OCI-LY7 (cell line): ENCODE data around the gene ABCC4. TPM values are rescaled to one million over a fixed set of nuclear protein-coding genes. Genes with fewer than 3 reads are reported as not detected.
"Not testable (repeated sequence)": the region's sequence is repeated elsewhere in the genome, so short reads cannot be mapped to it uniquely, and the experiment has no call there.

Source experiments
- BruUV-seq: library from RNA; stranded (reverse); fragments of 400-500 nt; replicated peaks from 2 replicates; lab custom pipeline; 2021; lab: Mats Ljungman, UMichigan
- CTCF ChIA-PET: fragments of 300-600 bp; sonication (Branson Sonifier 250); formaldehyde crosslinking; loops from one replicate; lab custom pipeline; 2022; ENCODE audit warnings: antibody characterized with exemption; ENCODE audit not compliant: unreplicated experiment; lab: Charles Lee
- POLR2A ChIA-PET: fragments of 300-600 bp; sonication (Branson Sonifier 250); formaldehyde crosslinking; loops from one replicate; lab custom pipeline; 2022; ENCODE audit warnings: antibody characterized with exemption; lab: Charles Lee
- DNase-seq: peaks from one replicate; pipeline ENCODE4 v3.0.0-alpha.2; 2015; ENCODE audit warnings: low spot score
- H2AFZ ChIP-seq: fragments of 200-600 bp; sonication (generic), shearing (Covaris generic); 2 replicates; pipeline ENCODE4 v1.6.1; 2014; ENCODE audit warnings: mild to moderate bottlenecking, antibody characterized with exemption, low read length, moderate library complexity
- H3K27ac ChIP-seq: fragments of 200-600 bp; sonication (generic); 2 replicates; pipeline ENCODE4 v1.5.1; 2014; ENCODE audit warnings: mixed run types, low read depth, mild to moderate bottlenecking, moderate library complexity, low read length, inconsistent platforms; ENCODE audit not compliant: poor library complexity, severe bottlenecking
- H3K36me3 ChIP-seq: fragments of 200-600 bp; sonication (generic); 2 replicates; pipeline ENCODE4 v1.6.1; 2014; ENCODE audit warnings: mild to moderate bottlenecking, antibody characterized with exemption, low read length, moderate library complexity, mixed read lengths; ENCODE audit not compliant: insufficient read depth
- H3K4me1 ChIP-seq: fragments of 200-600 bp; sonication (generic); 2 replicates; pipeline ENCODE4 v1.5.1; 2014; ENCODE audit warnings: mild to moderate bottlenecking, low read length; ENCODE audit not compliant: insufficient read depth, poor library complexity, severe bottlenecking
- H3K4me2 ChIP-seq: fragments of 200-600 bp; sonication (generic); 2 replicates; pipeline ENCODE4 v1.6.1; 2014; ENCODE audit warnings: mild to moderate bottlenecking, low read length
- H3K4me3 ChIP-seq: fragments of 200-600 bp; sonication (generic); 2 replicates; pipeline ENCODE4 v1.5.1; 2014; ENCODE audit warnings: mild to moderate bottlenecking, low read depth, low read length; ENCODE audit not compliant: poor library complexity, severe bottlenecking
- H3K79me2 ChIP-seq: fragments of 200-600 bp; sonication (generic); 2 replicates; pipeline ENCODE4 v1.6.1; 2016; ENCODE audit warnings: low read depth, mild to moderate bottlenecking, low read length, moderate library complexity, mixed read lengths; ENCODE audit not compliant: insufficient read depth
- H3K9me2 ChIP-seq: fragments of 200-600 bp; sonication (generic); 2 replicates; pipeline ENCODE4 v1.6.1; 2016; ENCODE audit warnings: mild to moderate bottlenecking, low read length, mixed read lengths; ENCODE audit not compliant: insufficient read depth
- H3K9me3 ChIP-seq: fragments of 200-600 bp; sonication (generic); 2 replicates; pipeline ENCODE4 v1.6.1; 2014; ENCODE audit warnings: mild to moderate bottlenecking, mixed run types, low read length, mixed read lengths
- H4K20me1 ChIP-seq: fragments of 200-600 bp; sonication (generic); 2 replicates; pipeline ENCODE4 v1.6.1; 2014; ENCODE audit warnings: mild to moderate bottlenecking, antibody characterized with exemption, low read length, moderate library complexity, mixed read lengths; ENCODE audit not compliant: insufficient read depth
- CTCF ChIP-seq: fragments of 200-600 bp; sonication (generic); conservative IDR thresholded peaks from 2 replicates; pipeline ENCODE4 v1.5.1; 2014; ENCODE audit warnings: mild to moderate bottlenecking, antibody characterized with exemption, low read length, moderate library complexity, mixed read lengths
- EZH2phosphoT487 ChIP-seq: fragments of 200-600 bp; sonication (generic); IDR thresholded peaks from 2 replicates; pipeline ENCODE4 v1.6.1; 2018; ENCODE audit warnings: low read depth, borderline replicate concordance, mild to moderate bottlenecking, mixed run types, antibody characterized with exemption, low read length, moderate library complexity, mixed read lengths
- intact Hi-C: fragments of 100-400 bp; cut with micrococcal nuclease; formaldehyde crosslinking; loops from one replicate; pipeline ENCODE4 v1.10.0; 2022; ENCODE audit not compliant: unreplicated experiment
- total RNA-seq, 2 experiments: library from RNA; depleted of rRNA in 1 of 2; stranded (reverse); fragments of >200 nt in 1 of 2; shearing (Covaris generic) in 1 of 2; gene quantifications; 2 replicates each; pipeline ENCODE4 v1.2.3, GENCODE V29; 2014 to 2022

Gene ABCC4
- total RNA-seq, 2 experiments from 2014 or later: 7.3 to 7.8 TPM

DNA sequence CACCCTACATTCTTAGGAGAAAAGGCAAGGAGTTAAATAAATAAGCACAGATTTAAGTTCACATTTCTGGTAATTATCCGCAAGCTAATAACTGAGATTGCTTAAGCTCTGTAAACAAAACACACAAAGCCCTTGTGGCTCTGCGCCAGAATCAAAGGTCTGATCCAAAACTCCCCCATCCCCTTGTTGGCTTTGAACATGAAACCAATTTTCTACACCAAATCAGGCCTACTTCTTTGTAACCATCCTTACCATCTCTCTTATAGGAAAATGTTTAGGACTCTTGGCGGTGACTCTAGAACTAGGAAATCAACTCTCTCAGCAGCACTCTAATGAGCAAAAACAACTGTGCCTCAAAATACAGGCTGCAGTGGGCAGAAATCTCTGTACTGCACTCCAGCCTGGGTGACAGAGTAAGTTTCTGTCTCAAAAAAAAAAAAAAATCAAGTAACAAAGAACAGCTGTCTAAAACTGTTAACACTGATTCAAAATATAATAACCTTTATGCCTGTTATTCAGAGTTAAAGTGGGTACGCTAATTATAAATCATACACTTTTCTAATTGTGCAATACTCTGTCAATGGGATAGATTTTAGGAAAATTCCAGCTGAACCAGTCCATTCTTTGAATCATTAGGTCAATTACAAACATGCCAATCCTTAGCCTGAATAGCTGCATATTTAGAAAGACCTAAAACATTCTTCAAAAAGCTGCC, 25.8 kb downstream of the ABCC4 start:
- no TSS peak for BruUV-seq
- H3K9me3 ChIP-seq: no peaks in the 10 kb centered on the region
- H3K4me3 ChIP-seq: no peak overlapping the region
- peaks cover 2% of the 10 kb centered on the region for H3K4me1 ChIP-seq
- intact Hi-C loops: no loop called here
- H4K20me1 ChIP-seq: no peaks in the 10 kb centered on the region
- POLR2A ChIA-PET: no interaction called here
- no peaks in the 10 kb centered on the region for H3K36me3 ChIP-seq
- H3K27ac ChIP-seq: no peak overlapping the region
- DNase-seq: no peak
- TF ChIP-seq CTCF (no peak), EZH2phosphoT487 (no peak)
- H3K4me2 ChIP-seq: no peak overlapping the region
- no peaks in the 10 kb centered on the region for H3K79me2 ChIP-seq
- no peaks in the 10 kb centered on the region for H3K9me2 ChIP-seq
- CTCF ChIA-PET: no interaction called here
- no peak overlapping the region for H2AFZ ChIP-seq

- POLR2A ChIA-PET, H3K9me2 ChIP-seq, BruUV-seq, H3K27ac ChIP-seq, CTCF ChIA-PET, intact Hi-C loops, H3K36me3 ChIP-seq, H3K4me2 ChIP-seq, H3K9me3 ChIP-seq, H3K4me1 ChIP-seq, DNase-seq, H3K4me3 ChIP-seq, H4K20me1 ChIP-seq, H2AFZ ChIP-seq, H3K79me2 ChIP-seq: not testable (repeated sequence)
Measured at GRCh38 chr13:95273592-95274132, 27.6 kb downstream of the ABCC4 start.

DNA sequence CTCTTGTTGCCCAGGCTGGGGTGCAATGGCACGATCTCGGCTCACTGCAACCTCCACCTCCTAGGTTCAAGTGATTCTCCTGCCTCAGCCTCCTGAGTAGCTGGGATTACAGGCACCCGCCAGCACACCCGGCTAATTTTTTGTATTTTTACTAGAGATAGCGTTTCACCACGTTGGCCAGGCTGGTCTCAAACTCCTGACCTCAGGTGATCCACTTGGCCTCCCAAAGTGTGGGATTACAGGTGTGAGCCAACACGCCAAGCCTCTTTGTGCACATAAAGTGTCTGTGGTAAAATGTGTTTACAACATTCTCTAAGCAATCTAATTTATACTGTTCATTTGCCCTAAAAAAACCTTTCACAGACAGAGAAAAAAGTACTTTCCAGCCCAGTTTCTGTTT, 29.2 kb downstream of the ABCC4 start:
- H4K20me1 ChIP-seq, H3K9me3 ChIP-seq, H3K79me2 ChIP-seq, H3K4me1 ChIP-seq, POLR2A ChIA-PET, H3K4me3 ChIP-seq, DNase-seq, CTCF ChIA-PET, intact Hi-C loops, H2AFZ ChIP-seq, H3K4me2 ChIP-seq, H3K27ac ChIP-seq, BruUV-seq, H3K9me2 ChIP-seq, H3K36me3 ChIP-seq: not testable (repeated sequence)
